ENCODE measurements around the gene FRMD5. TPM values are rescaled to one million over a fixed set of nuclear protein-coding genes. Genes with fewer than 3 reads are reported as not detected.

Gene FRMD5
- total RNA-seq, 1 experiment from 2014 or later = 3.9 TPM

DNA sequence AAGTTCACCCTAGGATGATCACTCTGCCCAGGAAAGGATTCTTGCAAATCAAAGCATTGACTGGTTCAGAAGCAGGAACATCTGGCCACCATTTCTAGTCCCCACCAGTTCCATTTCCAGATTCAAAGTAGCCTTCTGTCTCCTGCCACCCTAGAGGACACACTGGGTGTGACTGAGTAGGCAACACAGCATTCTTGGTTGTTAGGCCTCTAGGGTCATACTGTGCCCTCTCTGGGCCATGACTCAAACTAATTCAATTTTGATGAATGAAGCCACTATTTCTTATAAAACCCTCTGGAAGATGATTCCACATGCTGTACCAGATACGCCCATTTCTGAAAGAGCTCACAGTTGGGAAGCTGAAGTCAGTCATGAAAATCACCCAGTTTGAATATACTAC, 298.5 kb downstream of the FRMD5 start:
- Histone ChIP-seq H2BK5ac (ENCODE audit: insufficient read length, low read length) (no peak overlapping the region), H3K9me3 (ENCODE audit: control insufficient read depth, low read depth, low read length) (no peaks in the 10 kb centered on the region), H3K23ac (ENCODE audit: insufficient read length, low read depth, low read length) (no peak overlapping the region), H3K4me2 (ENCODE audit: insufficient read depth, insufficient read length, low read length) (no peak overlapping the region), H2BK20ac (ENCODE audit: low read depth, low read length, poor library complexity, severe bottlenecking) (no peak overlapping the region), H2AFZ (ENCODE audit: low read length) (no peak overlapping the region), H3K14ac (ENCODE audit: insufficient read depth, low read length) (no peak overlapping the region), H3K79me1 (ENCODE audit: insufficient read depth, low read depth, low read length, poor library complexity, severe bottlenecking) (no peaks in the 10 kb centered on the region), H3K56ac (ENCODE audit: insufficient read length, low read depth, low read length) (no peak overlapping the region), H2BK15ac (ENCODE audit: low read depth, low read length) (no peak overlapping the region), H4K8ac (replicated peaks; ENCODE audit: insufficient read length, low read depth, low read length) (no peak overlapping the region), H3K4me1 (ENCODE audit: insufficient read depth, low read length) (no peaks in the 10 kb centered on the region), H3K23me2 (ENCODE audit: insufficient read length, low read depth, low read length, poor library complexity, severe bottlenecking) (no peaks in the 10 kb centered on the region), H2AK5ac (ENCODE audit: insufficient read length, low read length) (no peak overlapping the region), H3K79me2 (ENCODE audit: insufficient read depth, low read length) (no peaks in the 10 kb centered on the region), H3K4ac (ENCODE audit: low read depth, low read length) (no peak overlapping the region), H3K18ac (ENCODE audit: insufficient read length, low read depth, low read length) (no peak overlapping the region), H4K20me1 (ENCODE audit: control insufficient read depth, insufficient read depth, insufficient read length) (no peaks in the 10 kb centered on the region), H2BK120ac (ENCODE audit: low read depth, low read length, poor library complexity, severe bottlenecking) (no peak overlapping the region), H4K91ac (ENCODE audit: insufficient read length, low read depth, low read length) (no peak overlapping the region), H3K27me3 (ENCODE audit: insufficient read depth, low read length) (no peaks in the 10 kb centered on the region), H3T11ph (ENCODE audit: low read length) (no peak overlapping the region), H3K9ac (ENCODE audit: extremely low read depth, insufficient read length, low read length) (no peak overlapping the region), H3K27ac (ENCODE audit: insufficient read length, low read depth, low read length) (no peak overlapping the region), H4K5ac (ENCODE audit: insufficient read length, low read depth, low read length) (no peak overlapping the region), H2BK12ac (ENCODE audit: insufficient read length, low read depth, low read length) (no peak overlapping the region)
- H3K36me3 Mint-ChIP-seq (ENCODE audit: insufficient read depth in 1 of 3, low read depth in 3 of 3) = peaks cover 0 to 14% (median 5%) of the 10 kb centered on the region in 3 experiments; a peak in 4 of 7 replicates
- no peaks in the 10 kb centered on the region for H3K9me3 Mint-ChIP-seq
- no CpG with 5 or more reads among the region's 1 CpG for WGBS (ENCODE audit: extremely low coverage, insufficient read length, low lambda C conversion rate)
- TF ChIP-seq, protein P1, sequence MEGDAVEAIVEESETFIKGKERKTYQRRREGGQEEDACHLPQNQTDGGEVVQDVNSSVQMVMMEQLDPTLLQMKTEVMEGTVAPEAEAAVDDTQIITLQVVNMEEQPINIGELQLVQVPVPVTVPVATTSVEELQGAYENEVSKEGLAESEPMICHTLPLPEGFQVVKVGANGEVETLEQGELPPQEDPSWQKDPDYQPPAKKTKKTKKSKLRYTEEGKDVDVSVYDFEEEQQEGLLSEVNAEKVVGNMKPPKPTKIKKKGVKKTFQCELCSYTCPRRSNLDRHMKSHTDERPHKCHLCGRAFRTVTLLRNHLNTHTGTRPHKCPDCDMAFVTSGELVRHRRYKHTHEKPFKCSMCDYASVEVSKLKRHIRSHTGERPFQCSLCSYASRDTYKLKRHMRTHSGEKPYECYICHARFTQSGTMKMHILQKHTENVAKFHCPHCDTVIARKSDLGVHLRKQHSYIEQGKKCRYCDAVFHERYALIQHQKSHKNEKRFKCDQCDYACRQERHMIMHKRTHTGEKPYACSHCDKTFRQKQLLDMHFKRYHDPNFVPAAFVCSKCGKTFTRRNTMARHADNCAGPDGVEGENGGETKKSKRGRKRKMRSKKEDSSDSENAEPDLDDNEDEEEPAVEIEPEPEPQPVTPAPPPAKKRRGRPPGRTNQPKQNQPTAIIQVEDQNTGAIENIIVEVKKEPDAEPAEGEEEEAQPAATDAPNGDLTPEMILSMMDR (conservative IDR thresholded peaks at IDR 0.05) = no peak
- H3K27me3 Mint-ChIP-seq (ENCODE audit: low read depth) = no peaks in the 10 kb centered on the region
- DNase-seq = no peak
- no peak overlapping the region for H3K27ac Mint-ChIP-seq
- H3K4me3 Mint-ChIP-seq = no peak overlapping the region
- peaks cover 6 to 9% of the 10 kb centered on the region in 2 experiments; a peak in 2 of 4 replicates for H3K4me1 Mint-ChIP-seq
